GM19035 (cell line): ENCODE data around the gene ECSIT.

Experiments used
- ATAC-seq: cut with Tn5 transposase; IDR thresholded peaks from one replicate; pipeline ENCODE4 v1.9.1; 2021; ENCODE audit not compliant: unreplicated experiment

ECSIT gene

GRCh38 chr19:11504502-11505031 lies 24.4 kb downstream of the ECSIT start:
- no peak for ATAC-seq

- no peak for ATAC-seq
Measured at GRCh38 chr19:11499890-11500420, 29.0 kb downstream of the ECSIT start.

- ATAC-seq = no peak
Measured at GRCh38 chr19:11499220-11499726, 29.7 kb downstream of the ECSIT start.

- ATAC-seq = no peak
Measured at GRCh38 chr19:11496391-11497163, 32.4 kb downstream of the ECSIT start.

- ATAC-seq = no peak
Measured at GRCh38 chr19:11495885-11496284, 33.0 kb downstream of the ECSIT start.

GRCh38 chr19:11495481-11495880 lies 33.5 kb downstream of the ECSIT start:
- ATAC-seq = no peak

- ATAC-seq = no peak
Measured at GRCh38 chr19:11494634-11495285, 34.2 kb downstream of the ECSIT start.

- no peak for ATAC-seq
Measured at GRCh38 chr19:11489378-11489777, 39.6 kb downstream of the ECSIT start.

GRCh38 chr19:11486661-11487503 lies 42.1 kb downstream of the ECSIT start:
- no peak for ATAC-seq

GRCh38 chr19:11485245-11485837 lies 43.6 kb downstream of the ECSIT start:
- ATAC-seq = no peak

GRCh38 chr19:11483366-11484111 lies 45.4 kb downstream of the ECSIT start:
- no peak for ATAC-seq

- ATAC-seq = peak; percentile 67
Measured at GRCh38 chr19:11482384-11483050, 46.4 kb downstream of the ECSIT start.

GRCh38 chr19:11481534-11482383 lies 47.2 kb downstream of the ECSIT start:
- ATAC-seq = peak; percentile 66

GRCh38 chr19:11480715-11481533 lies 48.0 kb downstream of the ECSIT start, which contains the start of gene ELAVL3:
Gene ELAVL3, minus strand, starts transcription at chr19:11481046. Its CDS starts 438 bp downstream, at chr19:11480608.
- ATAC-seq = no peak

- no peak for ATAC-seq
Measured at GRCh38 chr19:11479898-11480714, 48.8 kb downstream of the ECSIT start.

GRCh38 chr19:11479090-11479897 lies 49.6 kb downstream of the ECSIT start:
- no peak for ATAC-seq
